GM18511 (cell line): ENCODE data around the gene IMMP2L.

Source experiments
- ATAC-seq: cut with Tn5 transposase; IDR thresholded peaks from one replicate; pipeline ENCODE4 v1.9.1; 2021; ENCODE audit warnings: mild to moderate bottlenecking, moderate library complexity; ENCODE audit not compliant: unreplicated experiment

IMMP2L gene

DNA sequence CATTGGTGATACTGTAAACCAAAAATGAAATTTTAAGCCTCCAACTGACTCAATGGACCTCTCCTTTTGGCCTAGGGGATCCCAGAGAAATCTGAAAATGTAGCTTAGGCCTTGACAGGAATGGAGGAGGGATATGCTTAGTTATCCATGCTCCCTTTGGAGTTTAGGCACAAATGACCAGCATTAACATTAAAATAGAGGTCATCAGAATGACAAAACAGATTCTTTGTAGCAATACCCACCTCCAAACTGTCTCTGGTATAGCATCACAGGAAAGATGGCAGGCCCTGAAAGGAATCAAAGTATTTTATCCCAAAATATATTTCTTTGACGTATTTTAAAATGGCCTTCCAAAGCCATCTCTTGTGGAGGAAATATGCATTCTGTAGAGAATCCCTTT lies 510.5 kb downstream of the IMMP2L start:
- no peak for ATAC-seq

DNA sequence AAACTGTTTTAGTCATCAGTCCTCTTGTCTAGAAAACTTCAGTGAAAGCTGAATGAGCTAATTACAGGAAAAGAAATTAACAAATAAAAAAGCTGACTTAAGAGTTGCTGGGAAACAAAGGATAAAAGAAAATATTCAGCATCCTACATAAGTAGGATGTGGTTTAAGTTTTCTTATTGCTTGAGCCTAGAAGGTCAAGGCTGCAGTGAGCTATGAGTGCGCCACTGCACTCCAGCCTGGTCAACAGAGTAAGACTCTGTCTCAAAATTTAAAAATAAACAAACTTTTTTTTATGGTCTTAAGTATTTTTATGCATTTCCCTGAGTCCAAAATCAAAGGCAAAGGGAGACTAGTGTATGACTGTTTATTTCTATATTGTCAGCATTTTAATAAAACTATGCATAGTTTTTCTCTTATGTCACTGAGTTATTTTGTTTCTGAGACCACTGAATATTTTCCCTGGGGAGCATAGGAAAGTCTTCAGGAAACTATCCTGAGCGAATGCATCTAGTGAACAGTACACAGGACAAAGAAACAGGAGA lies 511.3 kb downstream of the IMMP2L start:
- no peak for ATAC-seq

- no peak for ATAC-seq
These were observed 512.2 kb downstream of the IMMP2L start for GRCh38 chr7:111049971-111050680.

DNA sequence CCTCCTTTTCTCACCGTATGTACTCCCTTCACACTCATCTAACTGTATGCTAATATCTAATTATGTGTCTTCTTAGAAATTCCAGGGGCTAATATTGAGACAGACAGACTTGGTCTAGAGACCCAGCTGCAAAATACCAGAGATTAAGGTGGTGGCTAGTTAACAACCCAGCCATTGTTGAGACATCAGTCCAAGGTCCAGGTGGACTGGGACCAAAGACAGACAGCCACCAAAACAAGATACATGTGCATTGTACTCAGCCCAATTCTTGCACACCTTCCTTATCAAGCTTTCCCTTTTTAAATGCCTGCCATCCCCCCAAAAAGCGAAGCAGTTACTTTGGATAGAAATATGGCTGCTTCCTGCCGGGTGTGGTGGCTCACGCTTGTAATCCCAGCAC lies 514.7 kb downstream of the IMMP2L start:
- ATAC-seq = no peak

- ATAC-seq = no peak
These were observed 516.8 kb downstream of the IMMP2L start for GRCh38 chr7:111045449-111045848.

DNA sequence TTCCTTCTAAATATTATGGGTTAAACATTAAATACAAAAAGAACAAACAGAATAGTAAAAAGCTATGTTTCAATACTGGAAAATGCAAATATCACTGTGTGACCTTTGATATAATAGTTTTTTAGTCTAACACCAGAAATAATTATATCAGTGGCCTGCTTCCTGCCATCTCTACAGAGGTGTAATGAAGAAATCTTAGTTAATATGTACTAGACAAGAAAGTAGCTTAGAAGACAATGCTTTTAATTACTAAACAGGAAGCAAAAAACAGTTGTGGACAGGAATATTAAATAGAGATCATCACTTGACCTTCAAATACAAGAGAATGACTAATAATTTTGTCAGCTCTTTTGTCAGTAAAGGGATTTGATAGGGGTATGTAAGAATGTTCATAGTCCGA lies 518.7 kb downstream of the IMMP2L start:
- peak; percentile 95 for ATAC-seq

DNA sequence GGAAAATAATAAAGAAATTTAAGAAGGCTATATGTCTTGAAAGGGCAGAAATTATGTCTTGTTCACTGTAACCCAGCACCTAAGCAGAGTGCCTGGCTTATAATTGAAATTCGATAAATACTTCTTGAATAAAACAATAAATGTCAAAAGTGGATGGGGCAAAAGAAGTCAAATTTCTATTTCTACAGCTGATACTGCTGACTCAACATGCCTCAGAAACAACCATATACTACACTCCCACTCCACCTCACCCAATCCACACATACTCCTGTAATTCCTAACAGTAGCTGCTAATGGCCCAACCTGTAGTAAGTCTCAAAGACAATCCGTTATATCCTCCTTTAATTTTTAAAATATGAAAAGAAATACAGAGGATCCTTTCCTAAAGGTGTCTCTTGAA lies 519.5 kb downstream of the IMMP2L start:
- ATAC-seq = peak; percentile 3

DNA sequence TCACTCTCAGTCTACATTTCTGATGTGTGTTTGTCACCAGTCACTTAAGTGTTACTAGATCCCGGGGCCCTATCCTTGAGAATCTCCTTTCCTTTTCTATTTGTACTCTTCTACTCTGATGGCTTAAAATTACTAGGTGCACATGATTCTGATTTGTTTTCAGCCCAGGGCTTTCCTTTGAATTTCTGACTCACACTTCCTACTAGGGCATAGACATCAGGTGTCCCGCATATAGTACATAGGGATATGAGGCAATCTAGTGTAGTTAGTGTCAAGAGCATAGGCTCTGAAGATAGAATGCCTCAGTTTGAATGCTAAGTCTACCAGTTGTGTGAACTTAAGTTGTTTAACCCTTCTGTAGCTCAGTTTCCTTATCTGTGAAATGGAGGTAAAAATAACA lies 520.7 kb downstream of the IMMP2L start:
- no peak for ATAC-seq

- no peak for ATAC-seq
These were observed 524.1 kb downstream of the IMMP2L start for GRCh38 chr7:111038185-111038584.

GRCh38 chr7:111031916-111032315 lies 530.4 kb downstream of the IMMP2L start:
- ATAC-seq = no peak

GRCh38 chr7:111030336-111030735 lies 532.0 kb downstream of the IMMP2L start:
- ATAC-seq = no peak

DNA sequence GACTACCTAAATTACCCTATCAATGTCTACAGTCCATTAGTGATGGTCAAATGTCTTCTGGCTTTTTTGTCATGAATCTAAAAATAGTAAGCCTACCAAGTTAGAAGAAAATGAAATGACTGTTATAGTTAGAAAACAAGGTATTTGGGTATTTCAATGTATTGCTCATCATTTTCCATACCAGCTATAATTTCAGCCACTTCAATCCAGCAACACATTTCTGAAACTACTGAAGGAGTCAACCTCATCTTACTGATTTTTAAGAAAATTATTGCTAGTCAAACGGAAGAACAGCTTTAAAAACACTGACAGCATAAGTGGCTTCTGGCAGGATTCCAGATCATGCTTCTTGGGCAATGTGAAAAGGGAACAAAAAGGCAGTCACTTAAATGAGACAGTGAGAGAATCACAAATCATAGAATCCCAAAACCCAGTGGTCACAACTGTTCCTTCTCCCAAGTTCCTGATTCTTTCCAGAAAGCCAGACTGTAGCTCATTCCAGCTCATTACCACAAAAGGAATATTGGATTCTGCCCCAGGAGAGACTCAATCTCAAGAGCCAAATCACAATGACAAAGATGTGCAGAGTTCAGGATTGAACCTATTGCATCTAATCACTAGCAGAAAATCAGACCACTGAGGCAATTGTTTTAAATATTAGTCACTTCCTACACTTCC lies 532.6 kb downstream of the IMMP2L start:
- ATAC-seq = peak; percentile 75

- ATAC-seq = peak; percentile 32
These were observed 533.1 kb downstream of the IMMP2L start for GRCh38 chr7:111029141-111029572.

GRCh38 chr7:111027396-111027795 lies 534.9 kb downstream of the IMMP2L start:
- no peak for ATAC-seq

GRCh38 chr7:111026806-111027205 lies 535.5 kb downstream of the IMMP2L start:
- ATAC-seq = no peak

DNA sequence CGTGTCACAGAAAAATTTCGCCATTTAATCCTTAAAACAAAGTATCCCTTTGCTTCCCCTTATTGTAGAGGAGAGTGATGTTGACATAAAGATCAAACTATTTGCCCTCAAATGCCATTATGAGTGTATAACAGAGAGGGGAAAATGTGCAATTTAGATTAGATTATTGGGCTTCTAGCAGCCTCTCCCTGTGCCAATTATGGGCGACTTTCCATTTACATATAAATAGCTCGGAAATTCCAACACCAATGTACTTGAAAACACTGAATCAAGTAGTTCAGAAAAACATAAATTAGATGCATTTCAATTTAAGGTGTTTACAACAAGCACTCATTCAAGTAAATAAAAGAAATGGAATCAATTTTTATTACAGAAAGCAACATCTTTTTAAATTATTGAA lies 535.9 kb downstream of the IMMP2L start:
- ATAC-seq = no peak

- no peak for ATAC-seq
These were observed 537.3 kb downstream of the IMMP2L start for GRCh38 chr7:111025006-111025405.

DNA sequence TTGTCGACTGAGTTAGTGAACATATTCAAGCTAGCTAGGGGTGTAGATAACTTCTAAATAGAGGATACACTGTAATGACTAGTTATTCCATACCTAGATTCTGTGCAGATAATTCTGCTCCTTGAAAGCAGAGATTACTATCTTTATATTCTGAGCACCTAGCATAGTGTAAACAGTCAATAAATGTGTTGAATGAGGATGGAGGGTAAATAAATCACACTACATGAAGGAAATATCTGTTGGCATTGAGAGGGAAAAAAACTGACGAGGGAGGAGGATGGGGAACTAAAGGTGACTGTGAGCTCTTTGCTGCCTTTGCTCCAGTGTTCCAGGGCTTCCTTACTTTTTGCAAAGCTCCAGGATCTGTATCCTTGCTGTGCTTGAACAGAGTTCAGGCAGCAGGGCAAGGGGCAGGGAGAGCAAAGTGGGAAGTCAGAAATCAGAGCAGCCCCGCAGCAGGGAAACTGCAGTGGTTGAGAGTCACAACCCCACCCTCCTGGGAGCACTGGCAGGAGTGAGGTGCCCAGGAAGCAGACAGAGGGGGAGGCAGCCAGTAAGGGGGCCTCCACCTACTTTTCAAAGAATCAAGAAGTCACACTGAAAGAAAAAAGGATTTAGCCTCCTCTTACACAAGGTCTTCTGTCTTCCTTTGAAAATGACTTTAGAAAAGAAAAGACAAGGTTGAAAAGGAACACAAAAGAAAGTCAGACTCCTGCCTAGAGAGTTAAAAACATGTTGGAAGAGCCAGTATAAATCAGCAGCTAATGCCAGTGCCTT lies 543.1 kb downstream of the IMMP2L start:
- ATAC-seq = no peak

DNA sequence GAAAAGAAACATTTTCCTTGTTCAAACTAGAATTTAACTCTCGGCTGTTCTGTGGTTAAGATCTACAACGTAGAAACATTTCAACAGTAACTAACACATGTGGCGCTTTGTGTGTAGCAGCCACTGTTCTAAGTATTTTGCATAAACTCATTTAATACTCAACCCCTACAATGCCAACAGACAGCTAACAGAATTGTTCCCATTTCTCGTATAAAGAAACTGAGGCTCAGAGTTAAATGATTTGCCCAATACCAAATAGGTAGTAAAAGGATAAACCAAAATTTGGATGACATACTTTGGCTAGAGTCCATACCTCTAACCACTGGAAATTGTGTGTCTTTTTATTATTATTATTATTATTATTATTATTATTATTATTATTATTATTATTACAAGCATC lies 543.8 kb downstream of the IMMP2L start:
- ATAC-seq = no peak

GRCh38 chr7:111014079-111014478 lies 548.2 kb downstream of the IMMP2L start:
- no peak for ATAC-seq
